OCI-LY1 (cell line): ENCODE results near the gene HUS1.

Experiments
- H2AFZ ChIP-seq: fragments of 200-600 bp; sonication (generic), shearing (Covaris generic); 2 replicates; pipeline ENCODE4 v1.6.0; 2014; ENCODE audit warnings: antibody characterized with exemption, mild to moderate bottlenecking, low read length
- H3F3A ChIP-seq: fragments of 200-600 bp; sonication (generic), shearing (Covaris generic); 2 replicates; pipeline ENCODE4 v1.6.0; 2014; ENCODE audit warnings: mild to moderate bottlenecking, antibody characterized with exemption, low read length, moderate library complexity; ENCODE audit not compliant: insufficient read depth
- H3K27ac ChIP-seq: fragments of 200-600 bp; sonication (generic); 2 replicates; pipeline ENCODE4 v1.5.1; 2014; ENCODE audit warnings: low read length, mixed run types, mild to moderate bottlenecking, low read depth; ENCODE audit not compliant: poor library complexity, severe bottlenecking
- H3K27me3 ChIP-seq: fragments of 200-600 bp; sonication (generic); 2 replicates; pipeline ENCODE4 v1.6.0; 2014; ENCODE audit warnings: antibody characterized with exemption, mild to moderate bottlenecking, low read length, moderate library complexity; ENCODE audit not compliant: insufficient read depth
- H3K36me3 ChIP-seq: fragments of 200-600 bp; sonication (generic); 2 replicates; pipeline ENCODE4 v1.6.1; 2014; ENCODE audit warnings: mild to moderate bottlenecking, antibody characterized with exemption, low read length, moderate library complexity, mixed read lengths; ENCODE audit not compliant: insufficient read depth
- H3K4me1 ChIP-seq: fragments of 200-600 bp; sonication (generic); 2 replicates; pipeline ENCODE4 v1.5.1; 2014; ENCODE audit warnings: mild to moderate bottlenecking, low read length, moderate library complexity; ENCODE audit not compliant: insufficient read depth, severe bottlenecking
- H3K4me2 ChIP-seq: fragments of 200-600 bp; sonication (generic), shearing (Covaris generic); 2 replicates; pipeline ENCODE4 v1.6.1; 2014; ENCODE audit warnings: low read length
- H3K4me3 ChIP-seq: fragments of 200-600 bp; sonication (generic); 2 replicates; pipeline ENCODE4 v1.5.1; 2014; ENCODE audit warnings: low read length, low read depth, mild to moderate bottlenecking, mixed read lengths; ENCODE audit not compliant: poor library complexity, severe bottlenecking
- H3K79me2 ChIP-seq: fragments of 200-600 bp; shearing (Covaris generic); 2 replicates; pipeline ENCODE4 v1.6.1; 2016; ENCODE audit warnings: mixed run types, low read length, mixed read lengths; ENCODE audit not compliant: insufficient read depth
- H3K9ac ChIP-seq: fragments of 200-600 bp; sonication (generic), shearing (Covaris generic); 2 replicates; pipeline ENCODE4 v1.6.1; 2014; ENCODE audit warnings: mild to moderate bottlenecking, low read length, mixed read lengths
- H3K9me2 ChIP-seq: fragments of 200-600 bp; sonication (generic), shearing (Covaris generic); 2 replicates; pipeline ENCODE4 v1.6.1; 2014; ENCODE audit warnings: low read depth, mild to moderate bottlenecking, low read length, mixed read lengths
- H3K9me3 ChIP-seq: fragments of 200-600 bp; shearing (Covaris generic); 2 replicates; pipeline ENCODE4 v1.6.1; 2014; ENCODE audit warnings: low read length, mixed read lengths
- H4K20me1 ChIP-seq: fragments of 200-600 bp; sonication (generic), shearing (Covaris generic); 2 replicates; pipeline ENCODE4 v1.6.0; 2016; ENCODE audit warnings: mild to moderate bottlenecking, low read length; ENCODE audit not compliant: insufficient read depth
- CTCF ChIP-seq: fragments of 200-600 bp; sonication (generic), shearing (Covaris generic); IDR thresholded peaks from 2 replicates; pipeline ENCODE4 v1.5.1; 2017; ENCODE audit warnings: mild to moderate bottlenecking, antibody characterized with exemption, low read length, moderate library complexity, mixed read lengths
- EZH2 ChIP-seq: fragments of 200-600 bp; sonication (generic), shearing (Covaris generic); IDR thresholded peaks from 2 replicates; pipeline ENCODE4 v1.8.0; 2017; ENCODE audit warnings: borderline replicate concordance, mixed run types, mild to moderate bottlenecking, antibody characterized with exemption, low read length, moderate library complexity, mixed read lengths

Gene HUS1

DNA sequence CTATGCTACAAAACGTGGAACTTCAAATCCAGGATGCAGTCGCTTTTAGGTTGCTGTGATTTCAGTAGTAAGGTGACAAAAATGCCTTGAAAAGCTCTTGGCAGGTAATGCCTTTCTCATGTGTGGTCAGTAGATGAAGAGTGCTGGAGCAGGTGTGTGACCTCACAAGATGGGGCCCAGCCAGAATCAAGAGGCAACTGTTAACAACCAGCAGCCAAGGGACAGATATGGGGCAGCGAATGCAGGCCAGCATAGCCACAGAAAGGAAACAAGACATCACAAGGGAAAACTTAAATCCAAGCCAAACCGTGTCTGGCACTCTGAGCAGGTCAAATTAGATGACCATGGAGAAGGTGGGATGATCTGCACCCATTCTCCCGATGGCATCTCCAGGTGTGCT is 12.3 kb downstream of the HUS1 start:
- H3K27me3 ChIP-seq = no peaks in the 10 kb centered on the region
- no peak overlapping the region for H3K27ac ChIP-seq
- no peak overlapping the region for H3K9ac ChIP-seq
- H3K4me3 ChIP-seq = no peak overlapping the region
- H3F3A ChIP-seq = no peaks in the 10 kb centered on the region
- peaks cover 78% of the 10 kb centered on the region for H3K36me3 ChIP-seq
- H4K20me1 ChIP-seq = no peaks in the 10 kb centered on the region
- H3K79me2 ChIP-seq = no peaks in the 10 kb centered on the region
- no peaks in the 10 kb centered on the region for H3K4me1 ChIP-seq
- H3K9me2 ChIP-seq = no peaks in the 10 kb centered on the region
- no peaks in the 10 kb centered on the region for H3K9me3 ChIP-seq
- no peak overlapping the region for H3K4me2 ChIP-seq
- H2AFZ ChIP-seq = no peak overlapping the region
- TF ChIP-seq CTCF (no peak), EZH2 (no peak)

- Histone ChIP-seq H2AFZ (no peak overlapping the region), H3K9me2 (no peaks in the 10 kb centered on the region), H3K9ac (no peak overlapping the region), H3K4me2 (no peak overlapping the region), H3K27me3 (no peaks in the 10 kb centered on the region), H3K4me3 (no peak overlapping the region), H3K4me1 (no peaks in the 10 kb centered on the region), H3K9me3 (peaks cover 5% of the 10 kb centered on the region; the same call in 1 of the 2 replicates), H3K36me3 (peaks cover 83% of the 10 kb centered on the region), H4K20me1 (no peaks in the 10 kb centered on the region), H3K27ac (no peak overlapping the region), H3F3A (no peaks in the 10 kb centered on the region), H3K79me2 (no peaks in the 10 kb centered on the region)
- TF ChIP-seq EZH2 = no peak
- TF ChIP-seq CTCF = no peak
These were observed 14.0 kb downstream of the HUS1 start for GRCh38 chr7:47965456-47965855.

DNA sequence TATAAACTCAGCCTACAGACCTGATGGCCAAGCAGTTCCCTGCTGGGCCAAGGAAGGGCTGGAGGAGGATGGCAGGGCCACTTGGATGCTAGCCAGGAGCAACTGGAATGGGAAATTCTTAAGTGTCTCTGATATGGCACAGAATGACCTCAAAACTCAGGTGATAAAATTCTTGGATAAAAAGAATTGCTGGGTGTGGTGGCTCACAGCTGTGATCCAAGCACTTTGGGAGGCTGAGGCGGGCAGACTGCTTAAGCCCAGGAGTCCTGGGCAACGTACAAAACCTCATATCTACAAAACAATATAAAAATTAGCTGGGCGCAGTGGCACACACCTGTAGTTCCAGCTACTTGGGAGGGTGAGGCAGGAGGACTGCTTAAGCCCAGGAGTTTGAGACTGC is 17.2 kb downstream of the HUS1 start:
- H3K27me3 ChIP-seq = no peaks in the 10 kb centered on the region
- no peaks in the 10 kb centered on the region for H3K79me2 ChIP-seq
- H3K4me2 ChIP-seq = no peak overlapping the region
- H3K9me2 ChIP-seq = no peaks in the 10 kb centered on the region
- peaks cover 5% of the 10 kb centered on the region; the same call in 1 of the 2 replicates for H3K9me3 ChIP-seq
- no peaks in the 10 kb centered on the region for H3F3A ChIP-seq
- TF ChIP-seq EZH2 (no peak), CTCF (no peak)
- H3K4me1 ChIP-seq = no peaks in the 10 kb centered on the region
- peaks cover 77% of the 10 kb centered on the region for H3K36me3 ChIP-seq
- H3K9ac ChIP-seq = no peak overlapping the region
- no peaks in the 10 kb centered on the region for H4K20me1 ChIP-seq
- no peak overlapping the region for H3K27ac ChIP-seq
- H3K4me3 ChIP-seq = no peak overlapping the region
- no peak overlapping the region for H2AFZ ChIP-seq
